DND-41 (cell line): Measurements from ENCODE around the gene ZDHHC12.
A peak's percentile ranks its signal among the peaks of the same experiment; 100 is the strongest.

Experiments used
- ATAC-seq: fragments of 200-7000 bp; cut with Tn5 transposase; 3 replicates; pipeline ENCODE4 v1.9.1; 2021; ENCODE audit warnings: low read depth; ENCODE audit not compliant: insufficient read depth
- DNase-seq: peaks from one replicate; pipeline ENCODE4 v3.0.0-alpha.2; 2020
- H2AFZ ChIP-seq: 2 replicates; pipeline ENCODE4 v1.6.0; 2012; ENCODE audit warnings: low read depth, low read length
- H3K27ac ChIP-seq: 2 replicates; pipeline ENCODE4 v1.5.1; 2012; ENCODE audit warnings: low read length, inconsistent platforms
- H3K27me3 ChIP-seq: fragments of 200-600 bp; sonication (generic); 2 replicates; pipeline ENCODE4 v1.6.0; 2012; ENCODE audit warnings: low read length, mild to moderate bottlenecking, inconsistent platforms; ENCODE audit not compliant: insufficient read depth, poor library complexity
- H3K36me3 ChIP-seq: 2 replicates; pipeline ENCODE4 v1.5.1; 2012; ENCODE audit warnings: low read length, inconsistent platforms; ENCODE audit not compliant: insufficient read depth
- H3K4me1 ChIP-seq: 2 replicates; pipeline ENCODE4 v1.5.1; 2012; ENCODE audit warnings: mild to moderate bottlenecking, low read length; ENCODE audit not compliant: insufficient read depth
- H3K4me2 ChIP-seq: 2 replicates; pipeline ENCODE4 v1.6.0; 2012; ENCODE audit warnings: mild to moderate bottlenecking, moderate library complexity, low read length, inconsistent platforms; ENCODE audit not compliant: insufficient read depth
- H3K4me3 ChIP-seq, 2 experiments: fragments of 200-600 bp in 1 of 2; shearing (Covaris generic) in 1 of 2; 2 replicates each; pipeline ENCODE4 v1.5.1; 2012 to 2016; ENCODE audit warnings: inconsistent platforms in 2 of 2, low read length in 2 of 2, mild to moderate bottlenecking in 2 of 2, low read depth in 1 of 2, moderate library complexity in 1 of 2
- H3K79me2 ChIP-seq: 2 replicates; pipeline ENCODE4 v1.6.0; 2012; ENCODE audit warnings: low read length, inconsistent platforms; ENCODE audit not compliant: insufficient read depth
- H3K9ac ChIP-seq: 2 replicates; pipeline ENCODE4 v1.6.0; 2012; ENCODE audit warnings: low read depth, mild to moderate bottlenecking, inconsistent platforms, low read length, moderate library complexity
- H3K9me3 ChIP-seq: 2 replicates; pipeline ENCODE4 v1.5.1; 2012; ENCODE audit warnings: low read length, moderate library complexity, mild to moderate bottlenecking, inconsistent platforms; ENCODE audit not compliant: insufficient read depth, severe bottlenecking
- H4K20me1 ChIP-seq: 2 replicates; pipeline ENCODE4 v1.6.0; 2012; ENCODE audit warnings: low read length; ENCODE audit not compliant: insufficient read depth
- EZH2 ChIP-seq: IDR thresholded peaks from 3 replicates; pipeline ENCODE4 v1.6.1; 2012; ENCODE audit warnings: borderline replicate concordance, low read depth, mild to moderate bottlenecking, moderate library complexity, low read length, inconsistent platforms; ENCODE audit not compliant: severe bottlenecking
- TF ChIP-seq, protein P1 (sequence below): IDR thresholded peaks from 2 replicates; pipeline ENCODE4 v1.5.1; 2012; ENCODE audit warnings: borderline replicate concordance, low read length, moderate library complexity, mild to moderate bottlenecking; ENCODE audit not compliant: poor library complexity, severe bottlenecking; ENCODE audit errors: extremely low read depth

The ZDHHC12 gene

DNA sequence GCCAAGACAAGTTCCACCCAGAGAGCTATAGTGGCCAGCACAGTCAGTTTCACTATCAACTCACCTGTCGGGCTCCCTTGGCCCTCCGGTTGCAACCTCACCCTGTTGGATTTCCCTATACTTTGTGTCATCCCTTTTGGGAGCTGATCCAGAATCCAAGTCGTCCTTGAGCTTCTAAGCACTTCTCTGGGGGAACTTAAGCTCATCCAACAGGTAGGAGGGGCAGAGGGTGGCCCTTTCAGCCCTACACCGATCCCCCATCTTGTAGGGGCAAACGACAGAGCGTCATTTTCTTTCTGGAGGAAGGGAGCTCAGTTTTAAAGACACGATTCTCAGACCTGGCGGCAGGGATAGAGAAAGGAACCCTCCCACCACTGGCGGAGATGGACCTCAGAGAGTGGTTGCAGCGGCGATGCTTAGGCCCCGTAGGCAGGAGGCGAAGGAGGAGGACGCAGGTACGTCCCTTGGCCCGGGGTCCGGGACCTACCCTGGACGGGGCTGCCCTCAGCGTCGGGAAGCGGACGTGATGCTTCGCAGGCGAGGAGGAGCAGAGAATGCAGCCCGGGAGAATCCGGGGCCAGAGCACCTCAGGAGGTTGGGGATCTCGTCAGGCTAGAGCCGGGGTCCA, 47.3 kb upstream of the ZDHHC12 start:
- H3K79me2 ChIP-seq, result peaks cover 36% of the 10 kb centered on the region
- peak; percentile 13 for DNase-seq
- H3K27me3 ChIP-seq, result no peaks in the 10 kb centered on the region
- H3K4me3 ChIP-seq, result peak overlapping the region; percentile 95 to 99
- H4K20me1 ChIP-seq, result no peaks in the 10 kb centered on the region
- peaks cover 11% of the 10 kb centered on the region for H3K36me3 ChIP-seq
- peaks cover 25% of the 10 kb centered on the region for H3K4me1 ChIP-seq
- H2AFZ ChIP-seq, result peak overlapping the region; percentile 84
- peak overlapping the region; percentile 82 for H3K9ac ChIP-seq
- peak; percentile 13 for ATAC-seq
- H3K4me2 ChIP-seq, result peak overlapping the region; percentile 97
- no peaks in the 10 kb centered on the region for H3K9me3 ChIP-seq
- TF ChIP-seq, protein P1, sequence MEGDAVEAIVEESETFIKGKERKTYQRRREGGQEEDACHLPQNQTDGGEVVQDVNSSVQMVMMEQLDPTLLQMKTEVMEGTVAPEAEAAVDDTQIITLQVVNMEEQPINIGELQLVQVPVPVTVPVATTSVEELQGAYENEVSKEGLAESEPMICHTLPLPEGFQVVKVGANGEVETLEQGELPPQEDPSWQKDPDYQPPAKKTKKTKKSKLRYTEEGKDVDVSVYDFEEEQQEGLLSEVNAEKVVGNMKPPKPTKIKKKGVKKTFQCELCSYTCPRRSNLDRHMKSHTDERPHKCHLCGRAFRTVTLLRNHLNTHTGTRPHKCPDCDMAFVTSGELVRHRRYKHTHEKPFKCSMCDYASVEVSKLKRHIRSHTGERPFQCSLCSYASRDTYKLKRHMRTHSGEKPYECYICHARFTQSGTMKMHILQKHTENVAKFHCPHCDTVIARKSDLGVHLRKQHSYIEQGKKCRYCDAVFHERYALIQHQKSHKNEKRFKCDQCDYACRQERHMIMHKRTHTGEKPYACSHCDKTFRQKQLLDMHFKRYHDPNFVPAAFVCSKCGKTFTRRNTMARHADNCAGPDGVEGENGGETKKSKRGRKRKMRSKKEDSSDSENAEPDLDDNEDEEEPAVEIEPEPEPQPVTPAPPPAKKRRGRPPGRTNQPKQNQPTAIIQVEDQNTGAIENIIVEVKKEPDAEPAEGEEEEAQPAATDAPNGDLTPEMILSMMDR, result no peak
- TF ChIP-seq EZH2, result no peak
- peak overlapping the region; percentile 82 for H3K27ac ChIP-seq

- peaks cover 36% of the 10 kb centered on the region for H3K79me2 ChIP-seq
- no peak for ATAC-seq
- TF ChIP-seq EZH2, result no peak
- TF ChIP-seq, protein P1, result no peak
- H4K20me1 ChIP-seq, result no peaks in the 10 kb centered on the region
- peaks cover 25% of the 10 kb centered on the region for H3K4me1 ChIP-seq
- H3K4me3 ChIP-seq, result peak overlapping the region; percentile 95 to 99
- no peak for DNase-seq
- no peaks in the 10 kb centered on the region for H3K9me3 ChIP-seq
- peak overlapping the region; percentile 82 for H3K9ac ChIP-seq
- peaks cover 11% of the 10 kb centered on the region for H3K36me3 ChIP-seq
- H2AFZ ChIP-seq, result no peak overlapping the region
- peak overlapping the region; percentile 82; the same call in 1 of the 2 replicates for H3K27ac ChIP-seq
- no peaks in the 10 kb centered on the region for H3K27me3 ChIP-seq
- H3K4me2 ChIP-seq, result peak overlapping the region; percentile 97
Measured at GRCh38 chr9:128770286-128771030, 46.5 kb upstream of the ZDHHC12 start.

- no peak for TF ChIP-seq EZH2
- TF ChIP-seq, protein P1, result no peak
- DNase-seq (no peak), ATAC-seq (no peak)
- no peak overlapping the region for H2AFZ ChIP-seq
- H3K4me3 ChIP-seq, result no peak overlapping the region
- no peaks in the 10 kb centered on the region for H4K20me1 ChIP-seq
- peaks cover 38% of the 10 kb centered on the region for H3K79me2 ChIP-seq
- no peaks in the 10 kb centered on the region for H3K9me3 ChIP-seq
- 0 out of 2 replicates have a peak overlapping the region, but pooled peaks have one; percentile 18 for H3K9ac ChIP-seq
- H3K27ac ChIP-seq, result no peak overlapping the region
- peaks cover 11% of the 10 kb centered on the region for H3K36me3 ChIP-seq
- peaks cover 25% of the 10 kb centered on the region for H3K4me1 ChIP-seq
- no peaks in the 10 kb centered on the region for H3K27me3 ChIP-seq
- no peak overlapping the region for H3K4me2 ChIP-seq
Measured at GRCh38 chr9:128768606-128769005, 44.7 kb upstream of the ZDHHC12 start.
